HepG2 (cell line): ENCODE data around the gene FRMD3. TPM values are rescaled to one million over a fixed set of nuclear protein-coding genes. Genes with fewer than 3 reads are reported as not detected.
A peak's percentile ranks its signal among the peaks of the same experiment; 100 is the strongest.

ENCODE experiments used
- ASH2L ChIP-seq: fragments of 300-600, 200-600 bp; sonication (generic); IDR thresholded peaks from 2 replicates; pipeline ENCODE4 v1.7.0; 2017; ENCODE audit warnings: low read depth, mild to moderate bottlenecking, moderate library complexity, mixed read lengths, low read length; ENCODE audit not compliant: insufficient read length
- ATF1 ChIP-seq: IDR thresholded peaks from 2 replicates; pipeline ENCODE4 v1.6.1; 2016; ENCODE audit warnings: mild to moderate bottlenecking, control low read depth
- BATF2 ChIP-seq: sonication (generic); formaldehyde crosslinking; IDR thresholded peaks from 2 replicates; pipeline ENCODE4 v1.8.0; 2022; ENCODE audit warnings: mild to moderate bottlenecking, missing genetic modification reagents, moderate library complexity
- CAMTA2 ChIP-seq: sonication (generic); formaldehyde crosslinking; IDR thresholded peaks from 2 replicates; pipeline ENCODE4 v1.4.0; 2020; ENCODE audit warnings: mild to moderate bottlenecking, missing genetic modification reagents, borderline replicate concordance
- CCDC6 ChIP-seq: sonication (generic); formaldehyde crosslinking; IDR thresholded peaks from 2 replicates; pipeline ENCODE4 v1.8.1; 2022; ENCODE audit warnings: mild to moderate bottlenecking, missing genetic modification reagents, moderate library complexity
- DNMT3B ChIP-seq: conservative IDR thresholded peaks from 2 replicates; pipeline ENCODE4 v1.6.1; 2016; ENCODE audit warnings: missing biosample characterization, control low read depth
- ELF1 ChIP-seq: sonication (generic); formaldehyde crosslinking; IDR thresholded peaks from 2 replicates; pipeline ENCODE4 v1.4.0; 2020; ENCODE audit warnings: missing genetic modification reagents
- HNRNPH1 ChIP-seq: fragments of 200-400 bp; formaldehyde crosslinking; optimal IDR thresholded peaks from 2 replicates; pipeline ENCODE3; 2017; ENCODE audit warnings: mild to moderate bottlenecking, low read depth, low read length
- KLF15 ChIP-seq: sonication (generic); formaldehyde crosslinking; IDR thresholded peaks from 2 replicates; pipeline ENCODE4 v1.8.1; 2023; ENCODE audit warnings: borderline replicate concordance, mild to moderate bottlenecking, inconsistent platforms, missing genetic modification reagents, mixed read lengths
- MIXL1 ChIP-seq: IDR thresholded peaks from 2 replicates; pipeline ENCODE4 v1.6.1; 2016
- MLXIP ChIP-seq: sonication (generic); formaldehyde crosslinking; IDR thresholded peaks from 2 replicates; pipeline ENCODE4 v1.9.0; 2021; ENCODE audit warnings: missing genetic modification reagents, borderline replicate concordance
- NCOR1 ChIP-seq: fragments of 200-600 bp; sonication (generic); IDR thresholded peaks from 2 replicates; pipeline ENCODE4 v1.7.0; 2017; ENCODE audit warnings: antibody characterized with exemption, low read length, borderline replicate concordance
- POGK ChIP-seq: sonication (generic); formaldehyde crosslinking; conservative IDR thresholded peaks from 2 replicates; pipeline ENCODE4 v1.8.0; 2022; ENCODE audit warnings: mild to moderate bottlenecking, moderate library complexity, missing genetic modification reagents
- RBAK ChIP-seq: sonication (generic); formaldehyde crosslinking; IDR thresholded peaks from 2 replicates; pipeline ENCODE4 v1.5.1; 2020; ENCODE audit warnings: mild to moderate bottlenecking, missing genetic modification reagents
- TERF1 ChIP-seq: sonication (generic); formaldehyde crosslinking; IDR thresholded peaks from 2 replicates; pipeline ENCODE4 v1.8.0; 2022; ENCODE audit warnings: mild to moderate bottlenecking, missing genetic modification reagents, moderate library complexity
- ZBTB7B ChIP-seq: sonication (generic); formaldehyde crosslinking; IDR thresholded peaks from 2 replicates; pipeline ENCODE4 v1.4.0; 2020; ENCODE audit warnings: missing genetic modification reagents
- ZNF337 ChIP-seq: sonication (generic); formaldehyde crosslinking; IDR thresholded peaks from 2 replicates; pipeline ENCODE4 v1.5.1; 2020; ENCODE audit warnings: missing genetic modification reagents, low read depth, mild to moderate bottlenecking, borderline replicate concordance
- ZNF430 ChIP-seq: sonication (generic); formaldehyde crosslinking; IDR thresholded peaks from 2 replicates; pipeline ENCODE4 v1.9.0; 2021; ENCODE audit warnings: mild to moderate bottlenecking, missing genetic modification reagents
- ZNF619 ChIP-seq: sonication (generic); formaldehyde crosslinking; IDR thresholded peaks from 2 replicates; pipeline ENCODE4 v1.4.0; 2020; ENCODE audit warnings: mild to moderate bottlenecking, missing genetic modification reagents
- ZNF749 ChIP-seq: sonication (generic); formaldehyde crosslinking; IDR thresholded peaks from 2 replicates; pipeline ENCODE4 v1.8.0; 2022; ENCODE audit warnings: mild to moderate bottlenecking, missing genetic modification reagents, moderate library complexity, borderline replicate concordance
- ZSCAN22 ChIP-seq: sonication (generic); formaldehyde crosslinking; IDR thresholded peaks from 2 replicates; pipeline ENCODE4 v1.4.0; 2020; ENCODE audit warnings: mild to moderate bottlenecking, missing genetic modification reagents
- ZSCAN31 ChIP-seq: sonication (generic); formaldehyde crosslinking; IDR thresholded peaks from 2 replicates; pipeline ENCODE4 v1.5.0; 2020; ENCODE audit warnings: low read depth, mild to moderate bottlenecking, missing genetic modification reagents
- polyA plus RNA-seq, 8 experiments: library from polyadenylated mRNA; depleted of rRNA in 3 of 8; stranded (reverse) in 7 of 8; unstranded in 1 of 8; fragments of >200 nt; fragmentation: Illumina TruSeq in 4 of 8; extraction: Trizol in 4 of 8; gene quantifications; 2 replicates each; pipeline versions ENCODE4 v1.2.1 to v1.2.3, GENCODE V29; 2011 to 2016; ENCODE audit warnings: low read depth in 4 of 8, missing spikeins in 1 of 8, mixed read lengths in 1 of 8; ENCODE audit not compliant: insufficient read depth in 1 of 8
- total RNA-seq, 5 experiments: library from RNA; depleted of rRNA; stranded (reverse); fragments of >200 nt; fragmentation: Illumina TruSeq; extraction: Trizol; gene quantifications; 2 replicates each; pipeline ENCODE4 v1.2.3, GENCODE V29; 2016; ENCODE audit warnings: low read depth in 1 of 5

The FRMD3 gene
- total and polyA plus RNA-seq, 2 of the 13 experiments (the other 11 are each of a cell fraction or from before 2014, with no cell fraction given): 3.2 to 7.7 TPM

GRCh38 chr9:83431101-83432060 lies 106.8 kb downstream of the FRMD3 start (continued):
- TF ChIP-seq CAMTA2 (CRISPR knock-in tag): no peak
- no peak for TF ChIP-seq ZSCAN31
- TF ChIP-seq ELF1 (CRISPR knock-in tag): no peak
- 0 out of 2 replicates have a peak, but pooled peaks have one; percentile 30 for TF ChIP-seq ZNF430
- no peak for TF ChIP-seq ZSCAN22 (CRISPR knock-in tag)
- no peak for TF ChIP-seq NCOR1
- TF ChIP-seq BATF2: no peak
- TF ChIP-seq ZBTB7B (CRISPR knock-in tag): no peak
- TF ChIP-seq CCDC6 (CRISPR knock-in tag): no peak
- no peak for TF ChIP-seq HNRNPH1
- TF ChIP-seq DNMT3B (CRISPR knock-in tag): no peak
- no peak for TF ChIP-seq MLXIP
- no peak for TF ChIP-seq ATF1 (CRISPR knock-in tag)
- TF ChIP-seq ZNF619 (CRISPR knock-in tag): no peak
- TF ChIP-seq TERF1 (CRISPR knock-in tag): no peak
- 0 out of 2 replicates have a peak, but pooled peaks have one; percentile 32 for TF ChIP-seq MIXL1 (CRISPR knock-in tag)
- no peak for TF ChIP-seq POGK (CRISPR knock-in tag)
- TF ChIP-seq RBAK (CRISPR knock-in tag): no peak
- TF ChIP-seq ZNF337 (CRISPR knock-in tag): peak; percentile 26; the same call in 1 of the 2 replicates
- TF ChIP-seq ZNF749 (CRISPR knock-in tag): peak; percentile 44; the same call in 1 of the 2 replicates
- TF ChIP-seq KLF15 (CRISPR knock-in tag): no peak
- TF ChIP-seq ASH2L: no peak
